COR-L47 (cell line): ENCODE data around the gene TRIM22.
"Not testable (repeated sequence)": the region's sequence is repeated elsewhere in the genome, so short reads cannot be mapped to it uniquely, and the experiment has no call there.

Source experiments
- DNase-seq: peaks from one replicate; lab custom pipeline; 2025; lab: John Stamatoyannopoulos, UW

Gene TRIM22

GRCh38 chr11:5689551-5689983 is at the start of gene TRIM22:
TSS of gene TRIM22 (plus strand) at chr11:5689790. CDS start at chr11:5696233, 6,443 bp downstream.
- no peak for DNase-seq

- DNase-seq = no peak
These were observed 49.6 kb upstream of the TRIM22 start for GRCh38 chr11:5639953-5640352.

- no peak for DNase-seq
These were observed 46.0 kb upstream of the TRIM22 start for GRCh38 chr11:5643585-5643984.

- DNase-seq = no peak
These were observed 43.5 kb upstream of the TRIM22 start for GRCh38 chr11:5646139-5646538.

GRCh38 chr11:5655474-5655873 is 34.1 kb upstream of the TRIM22 start:
- no peak for DNase-seq

GRCh38 chr11:5656956-5657355 is 32.6 kb upstream of the TRIM22 start:
- not testable (repeated sequence) for DNase-seq

GRCh38 chr11:5658318-5658717 is 31.3 kb upstream of the TRIM22 start:
- DNase-seq = no peak

- DNase-seq = no peak
These were observed 26.1 kb upstream of the TRIM22 start for GRCh38 chr11:5663511-5663910.

GRCh38 chr11:5665051-5665570 is 24.5 kb upstream of the TRIM22 start:
- no peak for DNase-seq

- no peak for DNase-seq
These were observed 23.7 kb upstream of the TRIM22 start for GRCh38 chr11:5665746-5666401.

- no peak for DNase-seq
These were observed 23.2 kb upstream of the TRIM22 start for GRCh38 chr11:5666402-5666793.

- DNase-seq = no peak
These were observed 17.8 kb upstream of the TRIM22 start for GRCh38 chr11:5671831-5672230.

GRCh38 chr11:5674391-5674790 is 15.2 kb upstream of the TRIM22 start:
- DNase-seq = no peak

GRCh38 chr11:5679811-5680210 is 9.8 kb upstream of the TRIM22 start:
- no peak for DNase-seq

- not testable (repeated sequence) for DNase-seq
These were observed 6.6 kb upstream of the TRIM22 start for GRCh38 chr11:5682890-5683441.

GRCh38 chr11:5683620-5684019 is 6.0 kb upstream of the TRIM22 start:
- DNase-seq = not testable (repeated sequence)

- no peak for DNase-seq
These were observed 5.4 kb upstream of the TRIM22 start for GRCh38 chr11:5684036-5684645.

- DNase-seq = no peak
These were observed 4.8 kb upstream of the TRIM22 start, which contains the start of gene TRIM5 for GRCh38 chr11:5684646-5685362. TSS of gene TRIM5 (minus strand) at chr11:5685074. CDS start at chr11:5680177, 4,897 bp downstream.

- DNase-seq = no peak
These were observed 3.2 kb upstream of the TRIM22 start for GRCh38 chr11:5686426-5686825.

GRCh38 chr11:5688482-5688881 is 1.1 kb upstream of the TRIM22 start:
- no peak for DNase-seq

GRCh38 chr11:5690216-5690615 is 626 bp downstream of the TRIM22 start:
- DNase-seq = no peak

GRCh38 chr11:5690736-5691135 is 1.1 kb downstream of the TRIM22 start:
- DNase-seq = no peak
